Smooth muscle cell (in vitro differentiated cells): ENCODE data around the gene VANGL1. TPM values are rescaled to one million over a fixed set of nuclear protein-coding genes. Genes with fewer than 3 reads are reported as not detected.
"Not testable (repeated sequence)": the region's sequence is repeated elsewhere in the genome, so short reads cannot be mapped to it uniquely, and the experiment has no call there.

Experiments used
- DNase-seq: peaks from one replicate; lab custom pipeline; 2025; ENCODE audit not compliant: unreplicated experiment; lab: John Stamatoyannopoulos, UW
- H2AFZ ChIP-seq: fragments of 200-600 bp; sonication (generic); 2 replicates; pipeline ENCODE4 v1.6.0; 2016; ENCODE audit warnings: antibody characterized with exemption, low read depth, mild to moderate bottlenecking
- H3F3A ChIP-seq: fragments of 200-600 bp; sonication (generic); 2 replicates; pipeline ENCODE4 v1.6.0; 2017; ENCODE audit warnings: antibody characterized with exemption, low read depth
- H3K27ac ChIP-seq: fragments of 200-600 bp; sonication (generic); 2 replicates; pipeline ENCODE4 v1.5.1; 2016; ENCODE audit warnings: low read depth, mild to moderate bottlenecking
- H3K27me3 ChIP-seq: fragments of 200-600 bp; sonication (generic); 2 replicates; pipeline ENCODE4 v1.6.1; 2016; ENCODE audit warnings: low read depth, mild to moderate bottlenecking
- H3K36me3 ChIP-seq: fragments of 200-600 bp; sonication (generic); 2 replicates; pipeline ENCODE4 v1.5.1; 2016; ENCODE audit warnings: low read depth
- H3K4me1 ChIP-seq: fragments of 200-600 bp; sonication (generic); 2 replicates; pipeline ENCODE4 v1.5.1; 2016; ENCODE audit warnings: low read depth
- H3K4me2 ChIP-seq: fragments of 200-600 bp; sonication (generic); 2 replicates; pipeline ENCODE4 v1.6.0; 2016; ENCODE audit warnings: mild to moderate bottlenecking
- H3K4me3 ChIP-seq: fragments of 200-600 bp; sonication (generic); 2 replicates; pipeline ENCODE4 v1.5.1; 2016; ENCODE audit warnings: mild to moderate bottlenecking
- H3K79me2 ChIP-seq: fragments of 200-600 bp; sonication (generic); 2 replicates; pipeline ENCODE4 v1.6.0; 2016; ENCODE audit warnings: low read depth, mild to moderate bottlenecking
- H3K9ac ChIP-seq: fragments of 200-600 bp; sonication (generic); 2 replicates; pipeline ENCODE4 v1.6.0; 2016; ENCODE audit warnings: low read depth
- H3K9me3 ChIP-seq: fragments of 200-600 bp; sonication (generic); replicated peaks from 2 replicates; pipeline ENCODE4 v1.5.1; 2016; ENCODE audit warnings: low read depth
- H4K20me1 ChIP-seq: fragments of 200-600 bp; sonication (generic); 2 replicates; pipeline ENCODE4 v1.6.0; 2016; ENCODE audit warnings: low read depth
- whole genome bisulfite sequencing: methylation state at CpG from one replicate; pipeline ENCODE4 v1.1.7; 2016; ENCODE audit warnings: low lambda C conversion rate; 5-methylcytosine and 5-hydroxymethylcytosine counted together
- polyA plus RNA-seq: library from polyadenylated mRNA; unstranded; fragments of >200 nt; fragmentation: Nextera tagmentation; extraction: Ambion mirVana; gene quantifications from 2 replicates; pipeline ENCODE4 v1.2.1, GENCODE V29; 2016
- total RNA-seq: library from RNA; depleted of rRNA; stranded (reverse); fragments of >200 nt; gene quantifications from 2 replicates; pipeline ENCODE4 v1.2.3, GENCODE V29; 2014
- TF ChIP-seq, protein P1 (sequence below): fragments of 200-600 bp; sonication (generic); IDR thresholded peaks from 2 replicates; pipeline ENCODE4 v1.5.1; 2017; ENCODE audit warnings: borderline replicate concordance, mild to moderate bottlenecking, antibody characterized with exemption; ENCODE audit not compliant: insufficient read depth, poor library complexity, severe bottlenecking

The VANGL1 gene
- total and polyA plus RNA-seq, 2 experiments from 2014 or later: 5.5 to 12.2 TPM

DNA sequence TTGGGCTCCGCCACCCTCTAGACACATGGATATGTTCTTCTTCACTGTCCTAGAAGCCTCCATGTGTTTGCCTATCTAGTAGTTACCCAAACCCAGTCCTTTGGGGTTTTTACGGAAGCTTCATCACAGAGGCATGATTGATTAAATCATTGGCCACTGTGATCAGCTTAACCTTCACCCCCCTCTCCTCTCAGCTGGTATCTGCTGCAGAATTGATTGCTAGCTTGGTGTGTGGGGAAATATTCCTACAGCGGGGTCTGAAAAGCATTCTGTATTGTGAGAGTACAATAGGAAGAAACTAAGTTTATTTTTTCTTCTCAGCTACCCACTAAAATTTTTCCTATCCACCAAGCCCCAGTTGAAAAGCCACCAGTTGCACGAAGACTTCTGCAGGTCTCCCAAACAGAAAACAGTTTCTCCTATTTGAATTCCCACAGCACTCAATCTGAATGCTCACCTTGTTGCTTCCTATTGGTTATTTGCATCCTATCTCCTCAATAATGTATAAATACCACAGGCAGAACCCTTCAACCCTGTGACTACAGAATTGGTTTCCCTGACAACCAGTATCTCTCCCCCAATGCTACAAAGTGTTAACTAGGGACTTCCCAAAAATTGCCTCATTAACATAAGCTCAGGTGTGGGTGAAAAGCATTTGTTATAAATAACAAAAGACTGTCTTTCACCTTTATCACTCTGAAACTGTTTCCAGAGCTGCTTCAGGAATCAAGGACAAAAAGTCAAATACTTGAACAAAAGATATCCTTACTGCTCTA lies 9.3 kb upstream of the VANGL1 start:
- no peaks in the 10 kb centered on the region for H3K9me3 ChIP-seq
- TF ChIP-seq, protein P1, sequence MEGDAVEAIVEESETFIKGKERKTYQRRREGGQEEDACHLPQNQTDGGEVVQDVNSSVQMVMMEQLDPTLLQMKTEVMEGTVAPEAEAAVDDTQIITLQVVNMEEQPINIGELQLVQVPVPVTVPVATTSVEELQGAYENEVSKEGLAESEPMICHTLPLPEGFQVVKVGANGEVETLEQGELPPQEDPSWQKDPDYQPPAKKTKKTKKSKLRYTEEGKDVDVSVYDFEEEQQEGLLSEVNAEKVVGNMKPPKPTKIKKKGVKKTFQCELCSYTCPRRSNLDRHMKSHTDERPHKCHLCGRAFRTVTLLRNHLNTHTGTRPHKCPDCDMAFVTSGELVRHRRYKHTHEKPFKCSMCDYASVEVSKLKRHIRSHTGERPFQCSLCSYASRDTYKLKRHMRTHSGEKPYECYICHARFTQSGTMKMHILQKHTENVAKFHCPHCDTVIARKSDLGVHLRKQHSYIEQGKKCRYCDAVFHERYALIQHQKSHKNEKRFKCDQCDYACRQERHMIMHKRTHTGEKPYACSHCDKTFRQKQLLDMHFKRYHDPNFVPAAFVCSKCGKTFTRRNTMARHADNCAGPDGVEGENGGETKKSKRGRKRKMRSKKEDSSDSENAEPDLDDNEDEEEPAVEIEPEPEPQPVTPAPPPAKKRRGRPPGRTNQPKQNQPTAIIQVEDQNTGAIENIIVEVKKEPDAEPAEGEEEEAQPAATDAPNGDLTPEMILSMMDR: no peak
- H3K36me3 ChIP-seq: no peaks in the 10 kb centered on the region
- 77% methylated on average over 4 of the region's 4 CpGs for WGBS
- H3F3A ChIP-seq: no peaks in the 10 kb centered on the region
- no peak overlapping the region for H3K27ac ChIP-seq
- H3K9ac ChIP-seq: no peak overlapping the region
- no peak for DNase-seq
- no peak overlapping the region for H3K4me3 ChIP-seq
- H3K79me2 ChIP-seq: no peaks in the 10 kb centered on the region
- no peaks in the 10 kb centered on the region for H3K4me1 ChIP-seq
- H4K20me1 ChIP-seq: no peaks in the 10 kb centered on the region
- no peak overlapping the region for H3K4me2 ChIP-seq
- no peak overlapping the region for H2AFZ ChIP-seq
- no peaks in the 10 kb centered on the region for H3K27me3 ChIP-seq

DNA sequence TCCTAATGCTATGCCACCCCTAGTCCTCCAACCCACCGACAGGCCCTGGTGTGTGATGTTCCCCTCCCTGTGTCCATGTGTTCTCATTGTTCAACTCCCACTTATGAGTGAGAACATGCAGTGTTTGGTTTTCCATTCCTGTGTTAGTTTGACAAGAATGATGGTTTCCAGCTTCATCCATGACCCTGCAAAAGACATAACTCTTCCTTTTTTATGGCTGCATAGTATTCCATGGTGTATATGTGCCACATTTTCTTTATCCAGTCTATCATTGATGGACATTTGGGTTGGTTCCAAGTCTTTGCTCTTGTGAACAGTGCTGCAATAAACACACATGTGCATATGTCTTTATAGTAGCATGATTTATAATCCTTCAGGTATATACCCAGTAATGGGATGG lies 8.2 kb upstream of the VANGL1 start:
- not testable (repeated sequence) for H3K4me3 ChIP-seq, H3K4me2 ChIP-seq, H3K27me3 ChIP-seq, H2AFZ ChIP-seq, DNase-seq, H3K79me2 ChIP-seq, H3K9ac ChIP-seq, H4K20me1 ChIP-seq, H3K4me1 ChIP-seq, H3K36me3 ChIP-seq, H3F3A ChIP-seq, H3K27ac ChIP-seq, H3K9me3 ChIP-seq
- WGBS: 93% methylated on average over 1 of the region's 1 CpG

DNA sequence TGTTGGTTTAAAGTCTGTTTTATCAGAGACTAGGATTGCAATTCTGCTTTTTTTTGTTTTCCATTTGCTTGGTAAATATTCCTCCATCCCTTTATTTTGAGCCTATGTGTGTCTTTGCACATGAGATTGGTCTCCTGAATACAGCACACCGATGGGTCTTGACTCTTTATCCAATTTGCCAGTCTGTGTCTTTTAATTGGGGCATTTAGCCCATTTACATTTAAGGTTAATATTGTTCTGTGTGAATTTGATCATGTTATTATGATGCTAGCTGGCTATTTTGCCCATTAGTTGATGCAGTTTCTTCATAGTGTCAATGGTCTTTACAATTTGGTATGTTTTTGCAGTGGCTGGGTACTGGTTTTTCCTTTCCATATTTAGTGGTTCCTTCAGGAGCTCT lies 4.5 kb upstream of the VANGL1 start:
- DNase-seq, H4K20me1 ChIP-seq: not testable (repeated sequence)

DNA sequence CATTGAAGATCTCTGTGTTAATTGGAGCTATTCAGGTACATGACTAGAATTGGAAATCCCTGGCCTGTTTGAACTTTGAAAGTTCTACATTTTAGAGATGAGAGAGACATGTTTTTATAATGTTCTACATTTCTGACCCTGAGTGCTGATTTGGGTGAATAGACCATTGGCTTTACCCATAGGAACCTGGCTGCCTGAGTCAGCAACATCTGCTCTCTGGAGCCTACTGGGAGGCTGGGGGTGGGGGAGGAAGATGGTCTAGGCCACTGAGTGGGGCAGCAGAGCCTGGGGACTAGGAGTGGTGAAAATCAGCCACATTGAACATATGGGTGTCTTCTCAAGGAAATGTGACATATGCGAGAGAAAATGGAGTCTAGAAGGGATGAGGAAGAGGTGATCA lies 1.4 kb upstream of the VANGL1 start:
- peaks cover 25% of the 10 kb centered on the region for H3K79me2 ChIP-seq
- no peak overlapping the region for H3K4me2 ChIP-seq
- no peaks in the 10 kb centered on the region for H4K20me1 ChIP-seq
- no peak overlapping the region for H3K27ac ChIP-seq
- no peaks in the 10 kb centered on the region for H3K9me3 ChIP-seq
- no peak overlapping the region for H3K4me3 ChIP-seq
- H3K27me3 ChIP-seq: no peaks in the 10 kb centered on the region
- no peak overlapping the region for H2AFZ ChIP-seq
- TF ChIP-seq, protein P1: no peak
- no peaks in the 10 kb centered on the region for H3F3A ChIP-seq
- H3K9ac ChIP-seq: no peak overlapping the region
- peaks cover 8% of the 10 kb centered on the region for H3K4me1 ChIP-seq
- WGBS: 75% methylated on average over 1 of the region's 1 CpG
- no peak for DNase-seq
- no peaks in the 10 kb centered on the region for H3K36me3 ChIP-seq

More for the DNA sequence above, 4.5 kb upstream of the VANGL1 start:
- H3K9ac ChIP-seq, H3K4me3 ChIP-seq, H3K9me3 ChIP-seq, H3K79me2 ChIP-seq, H3K4me1 ChIP-seq, H2AFZ ChIP-seq, H3K4me2 ChIP-seq, H3K36me3 ChIP-seq, H3K27me3 ChIP-seq, H3K27ac ChIP-seq, H3F3A ChIP-seq: not testable (repeated sequence)
- WGBS: 94% methylated on average over 1 of the region's 1 CpG
